ENCODE data around the gene NOC3L. TPM values are rescaled to one million over a fixed set of nuclear protein-coding genes. Genes with fewer than 3 reads are reported as not detected.

NOC3L gene
- total RNA-seq, 2 donors from 2014 or later = 15.6 to 15.8 TPM

DNA sequence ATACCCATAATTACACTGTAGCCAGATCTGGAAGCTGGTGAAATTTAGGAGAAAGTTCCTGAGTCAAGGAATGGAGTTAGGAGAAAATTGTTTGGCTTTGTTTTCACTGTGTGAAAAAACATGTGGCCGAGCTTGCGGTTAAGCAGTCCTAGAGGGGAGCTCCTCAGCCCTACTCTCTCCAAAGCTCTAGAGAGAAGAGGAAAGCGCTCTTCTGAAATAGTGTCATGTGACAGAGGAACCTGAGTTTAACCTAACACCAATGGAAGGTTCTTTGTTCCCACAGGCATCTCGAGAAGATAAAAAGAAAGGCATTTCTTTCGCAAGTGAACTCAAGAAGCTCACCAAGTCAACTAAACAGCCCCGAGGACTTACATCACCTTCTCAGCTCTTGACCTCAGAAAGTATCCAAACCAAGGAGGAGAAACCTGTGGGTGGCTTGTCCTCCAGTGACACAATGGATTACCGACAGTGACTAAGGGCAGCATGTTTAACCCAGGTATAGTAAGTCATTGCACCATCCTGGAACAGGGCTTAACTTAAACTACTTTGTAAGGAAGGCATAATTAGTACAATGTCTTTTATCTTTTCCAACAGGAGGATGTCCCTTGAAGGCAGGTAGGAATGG is 38.0 kb downstream of the NOC3L start:
- intact Hi-C loops (cut with DNase I) = no loop called here
- Histone ChIP-seq H3K4me1 (replicated peaks) (no peaks in the 10 kb centered on the region), H3K36me3 (no peaks in the 10 kb centered on the region), H3K9me3 (no peaks in the 10 kb centered on the region), H3K4me3 (no peak overlapping the region), H3K27ac (no peak overlapping the region), H3K27me3 (replicated peaks; ENCODE audit: insufficient read depth) (no peaks in the 10 kb centered on the region)
- DNase-seq (ENCODE audit: low spot score) = no peak
- WGBS = 92% methylated on average over 7 of the region's 7 CpGs
- no peak for TF ChIP-seq POLR2AphosphoS5 (IDR thresholded peaks at IDR 0.05)
- TF ChIP-seq, protein P1, sequence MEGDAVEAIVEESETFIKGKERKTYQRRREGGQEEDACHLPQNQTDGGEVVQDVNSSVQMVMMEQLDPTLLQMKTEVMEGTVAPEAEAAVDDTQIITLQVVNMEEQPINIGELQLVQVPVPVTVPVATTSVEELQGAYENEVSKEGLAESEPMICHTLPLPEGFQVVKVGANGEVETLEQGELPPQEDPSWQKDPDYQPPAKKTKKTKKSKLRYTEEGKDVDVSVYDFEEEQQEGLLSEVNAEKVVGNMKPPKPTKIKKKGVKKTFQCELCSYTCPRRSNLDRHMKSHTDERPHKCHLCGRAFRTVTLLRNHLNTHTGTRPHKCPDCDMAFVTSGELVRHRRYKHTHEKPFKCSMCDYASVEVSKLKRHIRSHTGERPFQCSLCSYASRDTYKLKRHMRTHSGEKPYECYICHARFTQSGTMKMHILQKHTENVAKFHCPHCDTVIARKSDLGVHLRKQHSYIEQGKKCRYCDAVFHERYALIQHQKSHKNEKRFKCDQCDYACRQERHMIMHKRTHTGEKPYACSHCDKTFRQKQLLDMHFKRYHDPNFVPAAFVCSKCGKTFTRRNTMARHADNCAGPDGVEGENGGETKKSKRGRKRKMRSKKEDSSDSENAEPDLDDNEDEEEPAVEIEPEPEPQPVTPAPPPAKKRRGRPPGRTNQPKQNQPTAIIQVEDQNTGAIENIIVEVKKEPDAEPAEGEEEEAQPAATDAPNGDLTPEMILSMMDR (IDR thresholded peaks at IDR 0.05) = no peak
- TF ChIP-seq POLR2A (IDR thresholded peaks at IDR 0.05) = no peak

DNA sequence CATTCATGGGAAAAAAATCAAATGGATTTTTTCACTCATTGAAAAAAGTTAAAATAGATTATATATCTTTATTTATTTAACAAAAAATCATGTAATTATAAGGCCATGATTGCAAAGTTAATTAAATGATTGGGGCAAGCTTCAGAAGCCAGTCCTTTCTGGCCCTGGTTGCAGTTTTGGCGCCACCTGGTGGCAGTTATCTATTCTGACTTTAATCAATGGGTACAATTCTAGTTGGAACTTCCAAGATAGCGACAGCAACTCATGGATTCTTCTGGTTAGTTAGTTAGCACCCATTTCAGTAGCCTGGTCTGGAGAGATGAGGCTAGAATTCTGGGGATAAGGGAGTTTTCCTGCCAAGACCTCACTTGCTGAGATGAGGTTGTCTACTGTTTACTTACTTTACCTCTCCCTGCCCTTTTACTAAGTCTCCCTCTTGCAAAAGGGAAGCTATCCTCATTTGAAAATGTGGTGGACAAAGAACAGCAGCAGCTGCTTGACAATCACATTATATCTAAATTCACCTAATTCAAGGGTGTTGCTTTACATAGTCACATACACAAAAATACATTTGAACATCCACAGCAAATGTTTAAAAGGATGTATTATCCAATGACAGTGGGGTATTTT is 42.3 kb downstream of the NOC3L start:
- H3K27me3 ChIP-seq (replicated peaks; ENCODE audit: insufficient read depth) = no peaks in the 10 kb centered on the region
- WGBS = 18% methylated on average over 2 of the region's 2 CpGs
- no peaks in the 10 kb centered on the region for H3K9me3 ChIP-seq
- no peaks in the 10 kb centered on the region for H3K36me3 ChIP-seq
- no peak overlapping the region for H3K4me3 ChIP-seq
- no peaks in the 10 kb centered on the region for H3K4me1 ChIP-seq (replicated peaks)
- DNase-seq (ENCODE audit: low spot score) = peak; percentile 70
- intact Hi-C loops (cut with DNase I) = loop anchor here (2.0 kb wide), 2 partner anchors 244 to 404 kb away; no protein-coding TSS in a partner anchor
- TF ChIP-seq POLR2A (IDR thresholded peaks at IDR 0.05) = no peak
- TF ChIP-seq, protein P1 (IDR thresholded peaks at IDR 0.05) = peak; percentile 71 to 96 (median 79)
- no peak overlapping the region for H3K27ac ChIP-seq

DNA sequence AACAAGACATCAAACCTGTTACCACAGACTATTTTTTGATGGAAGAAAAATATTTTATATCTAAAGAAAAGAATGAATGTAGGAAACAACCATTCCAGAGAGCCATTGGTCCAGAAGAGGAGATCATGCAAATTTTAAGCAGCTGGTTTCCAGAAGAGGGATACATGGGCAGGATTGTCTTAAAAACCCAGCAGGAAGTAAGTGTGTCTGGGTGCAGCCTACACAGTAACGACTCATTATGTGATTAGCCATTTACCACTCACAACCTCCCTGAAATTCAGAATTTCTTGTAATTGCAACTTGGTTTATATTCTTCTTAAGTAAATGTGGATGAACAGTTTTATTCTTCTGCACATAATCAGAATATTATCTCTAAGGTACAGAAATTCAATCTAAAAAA is 46.2 kb downstream of the NOC3L start:
- H3K4me1 ChIP-seq (replicated peaks) = no peaks in the 10 kb centered on the region
- no peak overlapping the region for H3K27ac ChIP-seq
- no peaks in the 10 kb centered on the region for H3K9me3 ChIP-seq
- 39% methylated on average over 1 of the region's 1 CpG for WGBS
- TF ChIP-seq, protein P1 (IDR thresholded peaks at IDR 0.05) = no peak
- TF ChIP-seq POLR2A (IDR thresholded peaks at IDR 0.05) (no peak), POLR2AphosphoS5 (IDR thresholded peaks at IDR 0.05) (no peak)
- no peaks in the 10 kb centered on the region for H3K36me3 ChIP-seq
- no peak overlapping the region for H3K4me3 ChIP-seq
- no peak for DNase-seq (ENCODE audit: low spot score)
- intact Hi-C loops (cut with DNase I) = no loop called here
- H3K27me3 ChIP-seq (replicated peaks; ENCODE audit: insufficient read depth) = no peaks in the 10 kb centered on the region

DNA sequence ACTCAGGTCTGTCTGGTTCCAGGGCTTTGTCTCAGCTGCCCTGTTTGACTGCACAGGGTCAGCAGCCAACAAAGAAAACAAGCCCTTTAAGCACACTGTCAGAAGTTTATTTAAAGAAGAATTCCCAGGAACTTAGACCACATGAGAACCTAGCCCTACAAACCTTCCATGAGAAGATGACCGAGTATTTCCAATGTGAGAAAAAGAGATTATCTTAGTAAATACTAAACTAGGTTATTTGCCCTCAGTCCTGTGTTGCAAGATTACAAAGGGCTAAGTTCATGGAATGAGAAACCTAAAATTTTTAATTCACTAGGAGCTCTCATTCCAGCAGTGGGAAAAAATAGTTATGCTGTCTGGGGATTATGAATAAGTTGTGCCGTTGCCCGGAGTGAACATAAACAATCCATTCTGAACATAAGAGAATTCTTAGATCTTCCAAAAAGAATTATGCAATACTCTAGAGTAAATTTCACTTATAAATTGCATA is 46.7 kb downstream of the NOC3L start:
- Histone ChIP-seq H3K4me1 (replicated peaks) (no peaks in the 10 kb centered on the region), H3K9me3 (no peaks in the 10 kb centered on the region), H3K4me3 (no peak overlapping the region), H3K36me3 (no peaks in the 10 kb centered on the region), H3K27ac (no peak overlapping the region), H3K27me3 (replicated peaks; ENCODE audit: insufficient read depth) (no peaks in the 10 kb centered on the region)
- intact Hi-C loops (cut with DNase I) = no loop called here
- TF ChIP-seq POLR2AphosphoS5 (IDR thresholded peaks at IDR 0.05) (no peak), POLR2A (IDR thresholded peaks at IDR 0.05) (no peak)
- TF ChIP-seq, protein P1 (IDR thresholded peaks at IDR 0.05) = no peak
- DNase-seq (ENCODE audit: low spot score) = no peak
- 45% methylated on average over 3 of the region's 3 CpGs for WGBS

DNA sequence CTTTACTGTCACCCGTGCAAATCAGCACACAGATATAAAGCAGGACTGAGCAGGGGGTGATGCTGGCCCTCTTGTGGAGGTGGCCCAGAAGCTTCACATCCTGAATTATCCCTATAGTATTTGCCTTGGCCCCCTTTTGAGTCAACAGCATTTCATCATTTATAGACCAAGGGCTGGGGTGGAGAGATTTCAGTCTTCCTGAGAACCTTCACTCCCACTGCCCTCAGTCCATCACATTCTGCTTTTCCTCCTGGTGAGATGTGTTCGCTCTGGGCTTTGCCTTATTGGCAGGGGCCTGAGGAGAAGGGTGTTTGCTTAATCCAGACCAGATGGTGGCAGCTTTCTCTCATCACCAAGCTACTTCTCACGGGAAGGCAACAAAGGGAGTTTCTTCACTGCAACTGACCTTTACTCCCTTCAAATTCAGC is 47.7 kb downstream of the NOC3L start:
- DNase-seq (ENCODE audit: low spot score) = no peak
- TF ChIP-seq, protein P1 (IDR thresholded peaks at IDR 0.05) = no peak
- no peak for TF ChIP-seq POLR2AphosphoS5 (IDR thresholded peaks at IDR 0.05)
- TF ChIP-seq POLR2A (IDR thresholded peaks at IDR 0.05) = no peak
- H3K4me1 ChIP-seq (replicated peaks) = no peaks in the 10 kb centered on the region
- intact Hi-C loops (cut with DNase I) = no loop called here
- no peaks in the 10 kb centered on the region for H3K9me3 ChIP-seq
- H3K4me3 ChIP-seq = no peak overlapping the region
- H3K36me3 ChIP-seq = no peaks in the 10 kb centered on the region
- no peaks in the 10 kb centered on the region for H3K27me3 ChIP-seq (replicated peaks; ENCODE audit: insufficient read depth)
- no peak overlapping the region for H3K27ac ChIP-seq
- WGBS = 61% methylated on average over 3 of the region's 3 CpGs

All from prostate gland (tissue), 2 donors.